ENCODE data around the gene ICOS. TPM values are rescaled to one million over a fixed set of nuclear protein-coding genes. Genes with fewer than 3 reads are reported as not detected.
A peak's percentile ranks its signal among the peaks of the same experiment; 100 is the strongest.

The ICOS gene
- total RNA-seq, 1 donor from 2014 or later, result not detected

DNA sequence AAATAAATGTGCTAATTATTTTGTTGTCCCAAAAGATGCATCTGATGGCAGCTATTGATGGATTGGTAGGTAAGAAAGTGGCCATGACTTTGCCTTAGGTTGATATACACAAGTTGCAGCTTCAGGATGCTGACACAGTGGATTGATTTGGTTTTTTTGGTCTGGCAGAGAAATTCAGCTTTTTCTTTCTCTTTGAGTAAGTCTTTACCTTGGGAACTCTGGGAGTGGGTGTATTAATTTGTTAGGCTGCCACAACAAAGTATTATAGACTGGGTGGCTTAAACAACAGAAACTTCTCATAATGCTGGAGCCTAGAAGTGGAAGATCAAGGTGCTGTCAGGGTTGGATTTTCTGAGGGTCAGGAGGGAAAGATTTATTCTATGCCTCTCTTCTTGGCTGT is 19.8 kb upstream of the ICOS start:
- H3K4me2 ChIP-seq, result no peak overlapping the region
- no peaks in the 10 kb centered on the region for H3K79me2 ChIP-seq (ENCODE audit: low read depth)
- no peak overlapping the region for H2AFZ ChIP-seq (replicated peaks)
- Mint-ChIP-seq H3K4me3 (no peak overlapping the region), H3K27me3 (ENCODE audit: insufficient read depth, low read depth) (peaks cover 2% of the 10 kb centered on the region), H3K9me3 (no peaks in the 10 kb centered on the region), H3K4me1 (peaks cover 11% of the 10 kb centered on the region), H3K27ac (no peak overlapping the region), H3K36me3 (no peaks in the 10 kb centered on the region)
- TF ChIP-seq EZH2 (IDR thresholded peaks at IDR 0.05), result no peak
- TF ChIP-seq, protein P1, sequence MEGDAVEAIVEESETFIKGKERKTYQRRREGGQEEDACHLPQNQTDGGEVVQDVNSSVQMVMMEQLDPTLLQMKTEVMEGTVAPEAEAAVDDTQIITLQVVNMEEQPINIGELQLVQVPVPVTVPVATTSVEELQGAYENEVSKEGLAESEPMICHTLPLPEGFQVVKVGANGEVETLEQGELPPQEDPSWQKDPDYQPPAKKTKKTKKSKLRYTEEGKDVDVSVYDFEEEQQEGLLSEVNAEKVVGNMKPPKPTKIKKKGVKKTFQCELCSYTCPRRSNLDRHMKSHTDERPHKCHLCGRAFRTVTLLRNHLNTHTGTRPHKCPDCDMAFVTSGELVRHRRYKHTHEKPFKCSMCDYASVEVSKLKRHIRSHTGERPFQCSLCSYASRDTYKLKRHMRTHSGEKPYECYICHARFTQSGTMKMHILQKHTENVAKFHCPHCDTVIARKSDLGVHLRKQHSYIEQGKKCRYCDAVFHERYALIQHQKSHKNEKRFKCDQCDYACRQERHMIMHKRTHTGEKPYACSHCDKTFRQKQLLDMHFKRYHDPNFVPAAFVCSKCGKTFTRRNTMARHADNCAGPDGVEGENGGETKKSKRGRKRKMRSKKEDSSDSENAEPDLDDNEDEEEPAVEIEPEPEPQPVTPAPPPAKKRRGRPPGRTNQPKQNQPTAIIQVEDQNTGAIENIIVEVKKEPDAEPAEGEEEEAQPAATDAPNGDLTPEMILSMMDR (IDR thresholded peaks at IDR 0.05), result no peak
- no peak for TF ChIP-seq EZH2phosphoT487 (IDR thresholded peaks at IDR 0.05)
- H4K20me1 ChIP-seq (ENCODE audit: low read depth), result no peaks in the 10 kb centered on the region
- H3K4me3 ChIP-seq, result no peak overlapping the region
- no peak overlapping the region for H3K9ac ChIP-seq
- no peak overlapping the region for H3K27ac ChIP-seq
- DNase-seq (ENCODE audit: low spot score), result no peak
- no peaks in the 10 kb centered on the region for H3K27me3 ChIP-seq
- no peaks in the 10 kb centered on the region for H3K36me3 ChIP-seq
- no peaks in the 10 kb centered on the region for H3F3A ChIP-seq (ENCODE audit: low read depth)
- no peaks in the 10 kb centered on the region for H3K9me3 ChIP-seq (ENCODE audit: low read depth)
- peaks cover 10% of the 10 kb centered on the region for H3K4me1 ChIP-seq

DNA sequence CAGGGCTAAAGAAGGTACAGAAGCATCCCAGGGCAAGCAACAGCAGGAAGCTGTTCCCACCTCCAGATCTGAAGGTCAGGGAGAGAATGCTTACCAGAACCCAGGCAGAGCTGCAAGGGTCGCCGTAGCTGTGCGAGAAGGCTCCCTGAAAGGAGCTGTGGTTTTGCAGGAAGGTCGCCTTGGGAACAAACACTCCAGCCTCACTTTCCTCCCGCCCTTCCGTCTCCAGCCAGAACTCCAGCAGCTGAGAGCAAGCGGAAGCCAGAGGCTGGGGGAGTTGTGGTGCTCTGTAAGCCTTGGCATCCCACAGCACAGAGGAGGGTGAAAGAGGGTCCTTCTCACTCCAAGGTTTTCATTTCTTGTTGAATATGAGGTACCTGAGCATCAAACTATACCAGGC is 18.3 kb upstream of the ICOS start:
- Mint-ChIP-seq H3K4me3 (no peak overlapping the region), H3K27ac (no peak overlapping the region), H3K27me3 (ENCODE audit: insufficient read depth, low read depth) (peaks cover 2% of the 10 kb centered on the region), H3K4me1 (peaks cover 11% of the 10 kb centered on the region), H3K9me3 (no peaks in the 10 kb centered on the region), H3K36me3 (no peaks in the 10 kb centered on the region)
- no peaks in the 10 kb centered on the region for H3K36me3 ChIP-seq
- no peaks in the 10 kb centered on the region for H4K20me1 ChIP-seq (ENCODE audit: low read depth)
- no peak for TF ChIP-seq EZH2phosphoT487 (IDR thresholded peaks at IDR 0.05)
- TF ChIP-seq EZH2 (IDR thresholded peaks at IDR 0.05), result no peak
- TF ChIP-seq, protein P1 (IDR thresholded peaks at IDR 0.05), result no peak
- H2AFZ ChIP-seq (replicated peaks), result peak overlapping the region; percentile 79
- H3K4me3 ChIP-seq, result no peak overlapping the region
- no peak overlapping the region for H3K27ac ChIP-seq
- H3K9ac ChIP-seq, result no peak overlapping the region
- peak; percentile 21 for DNase-seq (ENCODE audit: low spot score)
- H3F3A ChIP-seq (ENCODE audit: low read depth), result no peaks in the 10 kb centered on the region
- peaks cover 10% of the 10 kb centered on the region for H3K4me1 ChIP-seq
- no peaks in the 10 kb centered on the region for H3K9me3 ChIP-seq (ENCODE audit: low read depth)
- no peaks in the 10 kb centered on the region for H3K27me3 ChIP-seq
- no peak overlapping the region for H3K4me2 ChIP-seq
- H3K79me2 ChIP-seq (ENCODE audit: low read depth), result no peaks in the 10 kb centered on the region

DNA sequence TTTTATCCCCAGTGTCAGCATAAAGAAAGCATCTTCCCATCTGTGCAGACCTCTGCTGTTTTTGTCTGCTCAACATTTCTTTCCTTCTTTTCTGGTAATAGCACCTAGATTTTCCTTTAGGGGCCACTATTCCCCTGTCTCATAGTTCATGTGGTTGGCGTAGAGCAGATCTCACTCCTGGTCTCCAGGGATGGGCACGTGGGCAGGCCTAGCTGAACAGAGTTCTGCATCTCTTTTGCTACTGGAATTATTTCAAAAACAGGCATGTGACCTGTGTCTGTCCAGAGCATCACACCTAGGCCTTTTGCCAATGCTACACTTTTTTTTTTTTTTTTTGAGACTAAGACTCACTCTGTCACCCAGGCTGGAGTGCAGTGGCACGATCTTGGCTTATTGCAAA is 17.7 kb upstream of the ICOS start:
- Histone ChIP-seq H3K4me2 (no peak overlapping the region), H3K9me3 (ENCODE audit: low read depth) (no peaks in the 10 kb centered on the region), H3F3A (ENCODE audit: low read depth) (no peaks in the 10 kb centered on the region), H4K20me1 (ENCODE audit: low read depth) (no peaks in the 10 kb centered on the region), H3K79me2 (ENCODE audit: low read depth) (no peaks in the 10 kb centered on the region), H3K9ac (no peak overlapping the region), H3K27ac (no peak overlapping the region), H3K36me3 (no peaks in the 10 kb centered on the region), H3K4me1 (peaks cover 10% of the 10 kb centered on the region), H3K27me3 (no peaks in the 10 kb centered on the region), H3K4me3 (no peak overlapping the region), H2AFZ (replicated peaks) (peak overlapping the region; percentile 79)
- no peak for TF ChIP-seq EZH2phosphoT487 (IDR thresholded peaks at IDR 0.05)
- TF ChIP-seq EZH2 (IDR thresholded peaks at IDR 0.05), result no peak
- TF ChIP-seq, protein P1 (IDR thresholded peaks at IDR 0.05), result no peak
- Mint-ChIP-seq H3K9me3 (no peaks in the 10 kb centered on the region), H3K36me3 (no peaks in the 10 kb centered on the region), H3K4me1 (peaks cover 11% of the 10 kb centered on the region), H3K4me3 (no peak overlapping the region), H3K27ac (no peak overlapping the region), H3K27me3 (ENCODE audit: insufficient read depth, low read depth) (peaks cover 2% of the 10 kb centered on the region)
- no peak for DNase-seq (ENCODE audit: low spot score)

Data from neural progenitor cell (in vitro differentiated cells).